ENCODE data around the gene QSOX2.
"Not testable (repeated sequence)": the region's sequence is repeated elsewhere in the genome, so short reads cannot be mapped to it uniquely, and the experiment has no call there.

The QSOX2 gene

GRCh38 chr9:136237486-136238341 is 7.9 kb downstream of the QSOX2 start:
- DNase-seq (ENCODE audit: low read depth in 2 of 3, low spot score in 1 of 3), result no peak

DNA sequence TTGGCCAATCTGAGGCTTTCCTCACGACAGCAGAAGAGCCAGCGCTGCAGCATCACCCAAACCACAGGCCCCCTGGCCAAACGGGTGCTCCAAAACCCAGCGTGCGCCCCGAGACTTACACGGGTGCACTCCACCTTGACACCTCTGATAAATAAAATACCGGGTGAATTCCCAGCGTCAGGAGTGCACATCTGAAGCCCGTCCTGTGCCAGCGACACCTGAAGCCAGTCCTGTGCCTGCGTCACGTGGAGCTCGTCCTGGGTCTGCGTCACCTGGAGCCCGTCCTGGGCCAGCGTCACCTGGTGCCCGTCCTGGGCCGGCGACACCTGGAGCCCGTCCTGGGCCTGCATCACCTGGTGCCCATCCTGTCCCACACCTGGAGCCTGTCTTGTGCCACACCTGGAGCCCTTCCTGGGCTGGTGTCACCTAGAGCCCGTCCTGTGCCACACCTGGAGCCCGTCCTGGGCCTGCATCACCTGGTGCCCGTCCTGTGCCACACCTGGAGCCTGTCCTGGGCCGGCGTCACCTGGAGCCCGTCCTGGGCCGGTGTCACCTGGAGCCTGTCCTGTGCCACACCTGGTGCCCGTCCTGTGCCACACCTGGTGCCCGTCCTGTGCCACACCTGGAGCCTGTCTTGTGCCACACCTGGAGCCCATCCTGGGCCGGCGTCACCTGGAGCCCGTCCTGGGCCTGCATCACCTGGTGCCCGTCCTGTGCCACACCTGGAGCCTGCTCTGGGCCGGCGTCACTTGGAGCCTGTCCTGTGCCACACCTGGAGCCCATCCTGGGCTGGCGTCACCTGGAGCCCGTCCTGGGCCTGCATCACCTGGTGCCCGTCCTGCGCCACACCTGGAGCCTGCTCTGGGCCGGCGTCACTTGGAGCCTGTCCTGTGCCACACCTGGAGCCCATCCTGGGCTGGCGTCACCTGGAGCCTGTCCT is 8.9 kb downstream of the QSOX2 start:
- not testable (repeated sequence) for DNase-seq (ENCODE audit: low read depth in 2 of 3, low spot score in 1 of 3)

DNA sequence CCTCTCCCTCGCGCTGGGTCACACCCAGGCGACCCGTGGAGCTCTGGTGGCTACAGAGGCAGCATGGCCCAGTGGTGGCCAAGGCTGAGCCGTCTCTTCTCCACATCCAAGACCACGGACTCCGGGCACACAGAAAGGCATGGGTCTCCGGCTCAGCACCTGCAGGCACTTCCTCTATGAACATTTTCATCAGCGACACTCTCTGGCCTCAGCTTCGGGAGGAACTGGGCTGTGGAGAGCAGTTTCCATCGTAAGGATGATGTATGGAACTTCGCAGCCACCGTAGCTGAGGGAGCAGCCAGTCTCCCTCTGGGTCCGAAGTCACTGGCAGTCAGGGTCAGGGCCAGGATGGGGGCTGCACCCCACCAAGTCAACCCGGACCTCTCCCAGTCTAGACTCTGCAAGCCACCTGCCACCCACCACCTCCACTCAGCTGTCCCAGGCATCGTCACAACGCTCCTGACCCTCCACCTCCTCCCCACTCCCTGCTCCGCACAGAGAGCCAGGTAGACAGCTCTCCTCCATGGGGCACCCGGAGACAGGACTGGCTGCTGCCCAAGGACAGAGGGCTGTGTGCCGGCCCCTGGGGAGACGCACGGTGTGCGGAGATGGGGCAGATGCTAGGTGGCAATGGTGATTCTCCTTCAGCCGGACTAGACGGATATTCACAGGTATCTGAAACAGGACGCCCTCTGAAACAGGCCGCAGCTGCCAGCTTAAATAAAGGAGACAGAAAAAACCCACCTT is 9.7 kb downstream of the QSOX2 start:
- no peak for DNase-seq (ENCODE audit: low read depth in 2 of 3, low spot score in 1 of 3)

- DNase-seq (ENCODE audit: low read depth in 2 of 3, low spot score in 1 of 3), result no peak
Measured at GRCh38 chr9:136235171-136235570, 10.4 kb downstream of the QSOX2 start.

GRCh38 chr9:136234597-136234996 is 11.0 kb downstream of the QSOX2 start:
- no peak for DNase-seq (ENCODE audit: low read depth in 2 of 3, low spot score in 1 of 3)

DNA sequence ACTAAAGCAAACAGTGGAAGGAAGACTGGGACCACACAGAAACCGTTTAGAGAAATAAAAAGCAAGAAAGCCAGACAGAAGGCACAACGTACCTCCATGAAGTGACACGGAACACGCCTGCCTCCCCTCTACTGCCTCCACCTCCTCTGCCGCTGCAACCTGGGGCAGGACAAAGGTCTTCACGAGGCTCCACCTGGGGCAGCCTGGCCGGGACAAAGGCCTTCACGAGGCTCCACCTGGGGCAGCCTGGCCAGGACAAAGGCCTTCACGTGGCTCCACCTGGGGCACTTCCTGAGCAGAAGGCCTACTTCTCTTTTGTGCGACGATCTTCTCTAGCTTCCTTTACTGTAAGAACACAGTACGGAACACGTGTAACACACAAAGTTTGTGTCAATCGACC is 11.7 kb downstream of the QSOX2 start:
- DNase-seq (ENCODE audit: low read depth in 2 of 3, low spot score in 1 of 3), result no peak

DNA sequence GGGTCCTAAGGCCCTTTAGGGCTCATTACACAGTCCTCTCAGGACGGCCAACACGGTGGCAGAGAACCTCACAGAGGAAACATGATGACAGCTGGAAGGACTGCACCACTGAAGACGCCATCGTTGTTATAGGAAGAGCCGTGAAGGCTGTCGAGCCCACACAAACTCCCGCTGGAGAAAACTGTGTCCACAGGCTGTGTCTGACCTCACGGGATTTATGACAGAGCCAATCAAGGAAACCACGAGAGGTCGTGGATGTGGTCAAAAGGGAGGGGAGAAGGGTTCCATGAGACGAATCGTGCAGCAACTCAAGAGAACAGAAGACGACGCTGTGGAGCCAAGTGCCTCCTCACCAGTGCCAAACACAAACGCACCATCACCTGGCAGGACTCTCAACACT is 12.2 kb downstream of the QSOX2 start:
- DNase-seq (ENCODE audit: low read depth in 2 of 3, low spot score in 1 of 3), result no peak

- no peak for DNase-seq (ENCODE audit: low read depth in 2 of 3, low spot score in 1 of 3)
Measured at GRCh38 chr9:136232969-136233368, 12.6 kb downstream of the QSOX2 start.

GRCh38 chr9:136231478-136232297 is 13.9 kb downstream of the QSOX2 start:
- no peak for DNase-seq (ENCODE audit: low read depth in 2 of 3, low spot score in 1 of 3)

DNA sequence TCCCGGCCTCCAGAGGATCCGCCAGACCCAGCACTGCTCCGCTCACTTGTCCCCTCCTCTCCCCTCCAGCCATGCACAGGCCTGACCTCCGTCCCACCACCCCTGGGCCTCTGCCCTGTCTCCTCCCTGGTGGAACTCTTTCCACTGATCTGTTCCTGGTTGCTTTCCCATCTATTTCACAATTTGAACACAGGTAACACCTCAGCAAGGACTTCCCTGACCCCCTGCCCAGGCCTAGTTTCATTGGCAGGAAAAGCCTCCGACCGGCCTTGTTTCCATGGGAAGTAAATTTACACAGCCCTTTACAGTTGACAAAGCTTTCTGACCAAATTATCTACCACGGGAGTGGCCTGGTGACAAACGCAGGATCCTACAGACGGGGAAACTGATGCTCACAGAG is 14.8 kb downstream of the QSOX2 start:
- no peak for DNase-seq (ENCODE audit: low read depth in 2 of 3, low spot score in 1 of 3)

GRCh38 chr9:136230365-136230764 is 15.2 kb downstream of the QSOX2 start:
- DNase-seq (ENCODE audit: low read depth in 2 of 3, low spot score in 1 of 3), result no peak

GRCh38 chr9:136229096-136230065 is 16.2 kb downstream of the QSOX2 start:
- DNase-seq (ENCODE audit: low read depth in 2 of 3, low spot score in 1 of 3), result no peak

GRCh38 chr9:136228107-136228875 is 17.3 kb downstream of the QSOX2 start:
- no peak for DNase-seq (ENCODE audit: low read depth in 2 of 3, low spot score in 1 of 3)

DNA sequence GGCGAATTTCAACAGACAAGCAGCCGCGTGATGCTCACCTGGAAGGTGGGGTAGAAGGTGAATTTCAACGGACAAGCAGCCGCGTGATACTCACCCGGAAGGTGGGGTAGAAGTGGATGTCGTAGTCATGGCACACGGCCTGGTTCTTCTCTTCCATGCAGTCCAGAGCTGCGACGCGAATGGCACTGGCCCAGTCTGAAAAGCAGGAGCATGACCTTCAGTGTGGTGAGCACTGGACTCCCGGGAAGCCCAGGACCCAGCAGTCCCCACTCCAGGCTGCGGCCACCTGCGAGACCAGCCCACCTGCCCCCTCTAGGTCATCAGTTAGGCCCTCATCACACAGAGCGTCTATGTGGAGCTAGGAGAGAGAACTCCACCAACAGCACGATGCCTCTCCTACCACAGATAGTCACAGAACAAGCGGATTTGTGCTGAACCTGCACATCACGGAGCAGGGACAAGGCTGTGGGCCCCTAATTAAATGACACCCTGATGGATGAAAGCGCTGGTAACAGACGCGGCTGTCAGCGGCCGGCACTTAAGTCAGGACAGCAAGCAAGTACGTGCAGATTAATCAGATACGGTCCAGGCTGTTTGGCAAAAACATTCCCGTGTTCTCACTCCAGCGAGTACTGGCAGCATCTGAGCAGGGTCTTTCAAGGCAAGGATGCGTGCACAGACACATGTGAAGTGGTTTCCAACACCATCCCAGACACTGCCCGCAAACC is 18.8 kb downstream of the QSOX2 start:
- DNase-seq (ENCODE audit: low read depth in 2 of 3, low spot score in 1 of 3), result no peak

DNA sequence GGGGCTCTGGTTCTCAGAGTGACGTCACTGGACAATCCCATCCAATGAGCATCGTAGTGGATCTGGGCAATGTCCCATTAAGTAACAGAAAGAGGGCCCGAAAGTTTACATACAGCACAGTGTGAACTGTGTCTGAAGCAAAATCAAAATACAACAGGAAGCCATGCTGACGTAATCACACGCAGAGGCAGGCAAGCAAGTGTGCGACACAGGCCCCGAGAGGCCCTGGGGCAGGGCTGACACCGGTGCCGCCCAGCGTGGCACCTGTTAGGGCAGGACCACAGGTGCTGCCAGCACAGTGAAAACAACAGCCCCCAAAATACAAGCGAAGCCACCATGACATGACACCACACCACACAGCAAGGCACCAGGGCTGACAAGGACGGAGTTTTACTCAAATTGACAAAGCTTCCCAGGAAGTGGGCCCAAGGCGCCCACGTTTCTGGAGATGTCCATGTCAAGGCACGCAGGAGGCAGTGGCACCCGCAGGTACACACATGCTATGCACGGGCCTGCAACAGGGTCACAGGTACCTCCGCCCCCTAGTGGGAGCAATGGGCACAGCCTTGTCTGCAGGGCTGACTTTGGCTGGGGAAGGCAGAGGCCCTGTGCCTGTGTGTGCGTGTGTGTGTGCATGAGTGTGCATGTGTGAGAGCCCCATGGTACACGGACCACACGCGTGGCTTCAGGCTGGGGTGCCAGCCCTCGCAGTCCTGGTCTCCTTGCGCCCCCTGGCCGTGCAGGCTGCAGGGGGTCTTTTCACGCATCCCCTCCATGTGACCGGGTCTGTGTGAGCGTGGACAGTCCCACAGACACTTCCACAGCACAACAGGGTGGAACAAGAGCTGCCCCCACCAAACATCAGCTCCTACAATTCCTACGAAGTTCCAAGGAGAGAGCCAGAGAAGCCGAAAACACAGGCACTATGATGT is 19.6 kb downstream of the QSOX2 start:
- peak; percentile 44 to 69 (median 65) for DNase-seq (ENCODE audit: low read depth in 2 of 3, low spot score in 1 of 3)

DNA sequence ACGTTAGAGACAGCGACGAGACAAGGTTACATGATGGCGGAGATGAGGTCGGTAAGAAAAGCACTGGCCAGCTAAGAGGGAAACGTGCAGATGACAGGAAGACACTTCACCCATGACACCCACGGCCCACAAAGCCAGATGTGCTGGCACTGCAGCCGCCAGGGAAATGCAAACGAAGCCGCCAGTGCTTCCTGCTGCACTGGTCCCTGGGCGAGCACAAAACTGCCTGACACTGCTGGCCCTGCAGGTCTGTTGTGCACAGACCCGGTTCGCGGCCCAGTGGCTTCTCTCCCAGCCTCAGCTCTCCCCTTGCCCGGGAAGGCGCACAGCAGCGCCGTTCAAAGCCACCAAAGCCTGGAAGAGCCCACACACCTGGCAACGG is 20.3 kb downstream of the QSOX2 start:
- no peak for DNase-seq (ENCODE audit: low read depth in 2 of 3, low spot score in 1 of 3)
